WERI-Rb-1 (cell line): Measurements from ENCODE around the gene ZSCAN5A.
"Not testable (repeated sequence)": the region's sequence is repeated elsewhere in the genome, so short reads cannot be mapped to it uniquely, and the experiment has no call there.

ENCODE experiments used
- DNase-seq: peaks from one replicate; pipeline ENCODE4 v3.0.0-alpha.2; 2020
- H3K27ac ChIP-seq: fragments of 250-450 bp; sonication (Bioruptor Pico); 2 replicates; pipeline ENCODE4 v1.5.1; 2020; ENCODE audit warnings: mild to moderate bottlenecking, moderate library complexity
- H3K27me3 ChIP-seq: fragments of 250-450 bp; sonication (Bioruptor Pico); 2 replicates; pipeline ENCODE4 v1.5.1; 2021; ENCODE audit warnings: mild to moderate bottlenecking, low read depth, moderate library complexity; ENCODE audit not compliant: insufficient read depth, severe bottlenecking
- H3K36me3 ChIP-seq: fragments of 250-450 bp; sonication (Bioruptor Pico); 2 replicates; pipeline ENCODE4 v1.5.1; 2020; ENCODE audit warnings: mild to moderate bottlenecking, moderate library complexity
- H3K4me3 ChIP-seq: 2 replicates; pipeline ENCODE4 v1.5.1; 2011; ENCODE audit warnings: low read depth, mild to moderate bottlenecking, control low read depth, low read length
- H3K9me3 ChIP-seq: fragments of 250-450 bp; sonication (Bioruptor Pico); 2 replicates; pipeline ENCODE4 v1.5.1; 2021; ENCODE audit warnings: mild to moderate bottlenecking, moderate library complexity; ENCODE audit not compliant: severe bottlenecking
- TF ChIP-seq, protein P1 (sequence below): IDR thresholded peaks from 2 replicates; pipeline ENCODE4 v1.5.1; 2011; ENCODE audit warnings: low read depth, mild to moderate bottlenecking, control low read depth, inconsistent platforms, low read length

Gene ZSCAN5A

DNA sequence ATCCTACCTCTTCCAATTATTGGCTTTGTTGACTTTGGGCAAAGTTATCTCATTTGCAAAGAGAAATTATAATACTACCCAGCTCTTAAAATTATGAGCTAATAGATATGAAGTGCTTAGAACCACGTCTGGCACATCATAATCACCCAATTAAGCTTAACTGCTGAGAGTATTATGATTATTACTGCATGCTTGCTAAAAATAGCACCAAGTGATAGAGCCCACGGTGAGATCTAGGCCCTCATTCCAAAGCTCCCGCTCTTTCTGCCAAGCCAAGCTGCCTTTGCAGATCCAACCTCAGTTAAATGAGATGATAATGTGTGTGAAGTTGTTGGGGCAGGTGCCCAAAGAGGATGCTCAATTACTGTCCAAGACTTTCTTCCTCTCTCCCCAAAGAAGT lies 48.6 kb downstream of the ZSCAN5A start:
- no peak for DNase-seq
- Histone ChIP-seq H3K27me3 (no peaks in the 10 kb centered on the region), H3K4me3 (no peak overlapping the region), H3K9me3 (no peaks in the 10 kb centered on the region), H3K36me3 (no peaks in the 10 kb centered on the region), H3K27ac (no peak overlapping the region)
- TF ChIP-seq, protein P1, sequence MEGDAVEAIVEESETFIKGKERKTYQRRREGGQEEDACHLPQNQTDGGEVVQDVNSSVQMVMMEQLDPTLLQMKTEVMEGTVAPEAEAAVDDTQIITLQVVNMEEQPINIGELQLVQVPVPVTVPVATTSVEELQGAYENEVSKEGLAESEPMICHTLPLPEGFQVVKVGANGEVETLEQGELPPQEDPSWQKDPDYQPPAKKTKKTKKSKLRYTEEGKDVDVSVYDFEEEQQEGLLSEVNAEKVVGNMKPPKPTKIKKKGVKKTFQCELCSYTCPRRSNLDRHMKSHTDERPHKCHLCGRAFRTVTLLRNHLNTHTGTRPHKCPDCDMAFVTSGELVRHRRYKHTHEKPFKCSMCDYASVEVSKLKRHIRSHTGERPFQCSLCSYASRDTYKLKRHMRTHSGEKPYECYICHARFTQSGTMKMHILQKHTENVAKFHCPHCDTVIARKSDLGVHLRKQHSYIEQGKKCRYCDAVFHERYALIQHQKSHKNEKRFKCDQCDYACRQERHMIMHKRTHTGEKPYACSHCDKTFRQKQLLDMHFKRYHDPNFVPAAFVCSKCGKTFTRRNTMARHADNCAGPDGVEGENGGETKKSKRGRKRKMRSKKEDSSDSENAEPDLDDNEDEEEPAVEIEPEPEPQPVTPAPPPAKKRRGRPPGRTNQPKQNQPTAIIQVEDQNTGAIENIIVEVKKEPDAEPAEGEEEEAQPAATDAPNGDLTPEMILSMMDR, result no peak

DNA sequence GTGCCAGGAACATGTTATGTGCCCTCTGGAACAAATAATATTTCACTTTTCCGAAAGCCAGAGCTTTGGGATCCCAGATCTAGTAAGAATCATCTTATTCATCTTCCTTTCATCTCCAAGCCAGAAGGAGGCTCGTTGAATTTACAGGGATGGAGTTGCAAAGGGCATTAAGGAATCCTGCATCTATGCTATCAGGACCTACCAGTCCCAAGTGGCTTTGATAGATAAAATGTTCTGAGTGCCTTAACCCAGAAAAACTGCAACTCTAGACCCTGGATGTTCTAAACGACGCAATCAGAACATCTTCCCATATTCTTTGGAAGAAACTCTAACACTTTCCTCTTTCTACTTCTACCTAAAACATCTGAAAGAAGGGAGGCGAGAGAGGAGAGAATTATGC lies 51.3 kb downstream of the ZSCAN5A start:
- Histone ChIP-seq H3K27ac (no peak overlapping the region), H3K36me3 (no peaks in the 10 kb centered on the region), H3K4me3 (no peak overlapping the region), H3K27me3 (no peaks in the 10 kb centered on the region), H3K9me3 (no peaks in the 10 kb centered on the region)
- DNase-seq, result no peak
- TF ChIP-seq, protein P1, result no peak

DNA sequence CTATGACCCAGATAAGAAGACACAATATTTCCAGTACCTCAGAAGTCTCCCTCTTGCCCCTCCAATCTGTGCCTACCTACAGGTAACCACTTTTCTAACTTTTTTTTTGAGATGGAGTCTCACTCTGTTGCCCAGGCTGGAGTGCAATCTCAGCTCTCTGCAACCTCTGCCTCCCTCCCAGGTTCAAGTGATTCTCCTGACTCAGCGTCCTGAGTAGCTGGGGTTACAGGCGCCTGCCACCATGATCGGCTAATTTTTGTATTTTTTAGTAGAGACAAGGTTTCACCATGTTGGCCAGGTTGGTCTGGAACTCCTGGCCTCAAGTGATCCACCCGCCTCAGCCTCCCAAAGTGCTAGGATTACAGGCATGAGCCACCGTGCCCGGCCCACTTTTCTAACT lies 52.7 kb downstream of the ZSCAN5A start:
- H3K27me3 ChIP-seq, H3K36me3 ChIP-seq, DNase-seq, H3K9me3 ChIP-seq, H3K27ac ChIP-seq, H3K4me3 ChIP-seq: not testable (repeated sequence)

DNA sequence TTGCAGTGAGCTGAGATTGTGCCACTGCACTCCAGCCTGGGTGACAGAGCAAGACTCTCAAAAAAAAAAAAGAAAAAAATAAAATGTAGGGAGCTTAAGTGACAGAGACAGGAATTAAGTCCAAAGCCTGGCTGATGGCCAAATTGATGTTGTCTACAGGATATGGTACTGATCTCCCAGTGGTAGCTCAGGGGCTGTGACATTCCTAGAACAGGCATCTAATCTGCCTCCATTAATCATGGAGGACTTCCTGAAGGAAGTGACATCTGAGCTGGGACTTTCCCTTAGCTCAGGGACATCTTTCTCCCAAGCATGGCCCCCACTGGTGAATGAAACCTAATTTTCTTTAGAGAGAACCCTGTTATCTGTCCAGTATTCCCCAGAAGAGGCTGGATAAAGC lies 53.5 kb downstream of the ZSCAN5A start:
- Histone ChIP-seq H3K27ac (no peak overlapping the region), H3K36me3 (no peaks in the 10 kb centered on the region), H3K27me3 (no peaks in the 10 kb centered on the region), H3K9me3 (no peaks in the 10 kb centered on the region), H3K4me3 (no peak overlapping the region)
- TF ChIP-seq, protein P1, result no peak
- no peak for DNase-seq

DNA sequence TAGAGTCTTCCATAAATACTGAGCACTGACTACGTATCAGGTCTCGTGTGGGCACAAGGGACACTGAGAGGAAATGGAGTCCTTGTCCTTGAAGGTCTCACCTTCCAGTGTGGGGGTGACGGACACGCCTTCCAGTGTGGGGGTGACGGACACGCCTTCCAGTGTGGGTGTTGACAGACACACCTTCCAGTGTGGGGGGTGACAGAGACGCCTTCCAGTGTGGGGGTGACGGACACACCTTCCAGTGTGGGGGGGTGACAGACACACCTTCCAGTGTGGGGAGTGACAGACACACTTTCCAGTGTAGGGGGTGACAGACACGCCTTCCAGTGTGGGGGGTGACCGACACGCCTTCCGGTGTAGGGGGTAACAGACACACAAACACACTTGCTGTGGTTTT lies 56.4 kb downstream of the ZSCAN5A start:
- H3K36me3 ChIP-seq, result no peaks in the 10 kb centered on the region
- H3K4me3 ChIP-seq, result no peak overlapping the region
- H3K27ac ChIP-seq, result no peak overlapping the region
- TF ChIP-seq, protein P1, result no peak
- H3K27me3 ChIP-seq, result no peaks in the 10 kb centered on the region
- no peaks in the 10 kb centered on the region for H3K9me3 ChIP-seq
- DNase-seq, result no peak

DNA sequence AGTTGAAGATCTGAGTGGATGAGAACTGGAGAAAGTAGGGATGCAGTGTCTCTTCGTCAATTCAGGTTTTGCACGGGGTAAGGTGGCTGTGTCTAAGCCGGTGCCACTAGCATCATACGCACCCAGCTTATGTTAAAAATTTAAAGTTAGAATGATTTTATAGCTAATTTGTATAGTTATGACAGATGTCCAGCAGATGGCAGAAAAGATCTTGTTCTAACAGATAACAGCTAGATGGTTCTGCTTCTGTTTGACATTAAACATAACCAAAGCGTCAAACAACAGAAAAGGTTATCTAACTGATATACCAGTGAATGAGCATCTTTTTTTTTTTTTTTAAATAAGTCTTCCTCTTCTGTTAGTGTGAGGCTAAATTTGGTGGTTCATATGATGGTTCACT lies 60.9 kb downstream of the ZSCAN5A start:
- Histone ChIP-seq H3K36me3 (no peaks in the 10 kb centered on the region), H3K9me3 (peaks cover 7% of the 10 kb centered on the region), H3K27ac (no peak overlapping the region), H3K27me3 (no peaks in the 10 kb centered on the region), H3K4me3 (no peak overlapping the region)
- TF ChIP-seq, protein P1, result no peak
- DNase-seq, result no peak
